ENCODE measurements around the gene APLNR.
"Not testable (repeated sequence)": the region's sequence is repeated elsewhere in the genome, so short reads cannot be mapped to it uniquely, and the experiment has no call there.

Gene APLNR

GRCh38 chr11:57237204-57237681, at the start of gene APLNR:
APLNR (minus strand) TSS chr11:57237250; CDS start chr11:57237004, 246 bp downstream.
- DNase-seq = no peak

- DNase-seq = no peak
These were observed 46.4 kb upstream of the APLNR start for GRCh38 chr11:57283231-57283990.

GRCh38 chr11:57281546-57281945, 44.5 kb upstream of the APLNR start:
- not testable (repeated sequence) for DNase-seq

- no peak for DNase-seq
These were observed 42.1 kb upstream of the APLNR start for GRCh38 chr11:57279116-57279515.

- no peak for DNase-seq
These were observed 41.7 kb upstream of the APLNR start for GRCh38 chr11:57278721-57279095.

- DNase-seq = peak; percentile 13 to 43
These were observed 41.0 kb upstream of the APLNR start for GRCh38 chr11:57277845-57278720.

GRCh38 chr11:57276971-57277675, 40.1 kb upstream of the APLNR start:
- no peak for DNase-seq

- DNase-seq = no peak
These were observed 39.3 kb upstream of the APLNR start for GRCh38 chr11:57276169-57276970.

GRCh38 chr11:57275582-57275981, 38.5 kb upstream of the APLNR start:
- no peak for DNase-seq

- no peak for DNase-seq
These were observed 38.0 kb upstream of the APLNR start for GRCh38 chr11:57274904-57275498.

GRCh38 chr11:57273448-57274058, 36.5 kb upstream of the APLNR start:
- DNase-seq = no peak

- peak in 1 of 2 experiments; percentile 41 for DNase-seq
These were observed 32.5 kb upstream of the APLNR start for GRCh38 chr11:57269571-57270021.

- no peak for DNase-seq
These were observed 29.1 kb upstream of the APLNR start for GRCh38 chr11:57266157-57266556.

GRCh38 chr11:57263351-57263750, 26.3 kb upstream of the APLNR start:
- no peak for DNase-seq

- DNase-seq = no peak
These were observed 25.1 kb upstream of the APLNR start for GRCh38 chr11:57262157-57262556.

- DNase-seq = no peak
These were observed 24.1 kb upstream of the APLNR start for GRCh38 chr11:57260937-57261783.

GRCh38 chr11:57256119-57256518, 19.1 kb upstream of the APLNR start:
- no peak for DNase-seq

- DNase-seq = no peak
These were observed 18.6 kb upstream of the APLNR start for GRCh38 chr11:57255618-57256017.

GRCh38 chr11:57254631-57255030, 17.6 kb upstream of the APLNR start:
- DNase-seq = no peak

- no peak for DNase-seq
These were observed 14.5 kb upstream of the APLNR start for GRCh38 chr11:57251491-57252104.
